Astrocyte of the cerebellum (primary cell): Measurements from ENCODE around the gene PYGM.

Experiments
- DNase-seq: peaks from one replicate; pipeline ENCODE4 v3.0.0-alpha.2; 2011; ENCODE audit warnings: low read depth
- H3K4me3 ChIP-seq: 2 replicates; pipeline ENCODE4 v1.5.1; 2011; ENCODE audit warnings: mild to moderate bottlenecking, low read depth, low read length, moderate library complexity
- CTCF ChIP-seq: IDR thresholded peaks from 2 replicates; pipeline ENCODE4 v1.5.1; 2012; ENCODE audit warnings: low read length, low read depth, moderate library complexity, mild to moderate bottlenecking; ENCODE audit errors: missing control alignments
- in situ Hi-C: cut with HindIII; loops from 2 replicates; pipeline ENCODE4 v1.10.0; 2017; ENCODE audit warnings: low sequenced_read_pairs

Gene PYGM

GRCh38 chr11:64716473-64717267 lies 43.1 kb downstream of the PYGM start:
- no peak overlapping the region for H3K4me3 ChIP-seq
- in situ Hi-C loops = loop anchor here (5.0 to 10.0 kb wide), 2 partner anchors 36 to 58 kb away; partner anchors contain the start of gene SF1
- TF ChIP-seq CTCF = no peak
- DNase-seq = no peak

DNA sequence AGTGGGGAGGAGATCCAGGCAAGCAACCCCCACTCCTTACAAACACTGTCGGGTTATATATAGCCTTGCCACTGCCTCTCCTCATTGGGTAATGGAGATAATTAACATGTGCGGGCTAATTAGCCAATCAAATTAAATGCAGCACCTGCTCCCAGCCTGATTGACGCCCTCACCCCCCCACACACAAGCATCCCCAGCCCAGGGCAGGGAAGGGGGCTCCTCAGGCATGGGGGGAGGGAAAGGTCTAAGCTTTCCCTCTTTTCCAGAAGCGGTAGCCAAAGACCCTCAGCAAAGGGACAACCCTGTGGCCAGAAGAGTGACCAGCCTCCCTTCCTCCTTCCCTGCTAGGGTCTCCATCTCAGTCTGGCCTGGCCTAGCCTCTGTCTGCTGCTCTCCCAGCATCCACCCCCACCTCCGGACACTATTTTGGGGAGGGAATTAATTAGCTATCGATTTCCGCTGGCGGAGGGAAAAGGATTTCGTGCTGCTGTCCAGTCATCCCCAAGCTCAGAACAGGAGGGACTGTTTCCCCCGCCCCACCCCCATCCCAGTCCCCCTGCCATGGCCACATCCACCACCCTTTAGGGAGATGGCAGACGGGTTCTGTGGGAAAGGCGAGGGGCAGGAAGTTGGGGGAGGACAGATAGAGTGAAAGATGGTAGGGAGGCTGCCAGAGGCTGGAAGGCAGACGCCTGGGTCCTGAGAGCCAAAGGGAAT lies 43.9 kb downstream of the PYGM start:
- DNase-seq = no peak
- TF ChIP-seq CTCF = no peak
- in situ Hi-C loops = loop anchor here (5.0 to 10.0 kb wide), 2 partner anchors 36 to 59 kb away; partner anchors contain the start of gene SF1
- no peak overlapping the region for H3K4me3 ChIP-seq

GRCh38 chr11:64715110-64715509 lies 44.7 kb downstream of the PYGM start:
- no peak overlapping the region for H3K4me3 ChIP-seq
- DNase-seq = no peak
- TF ChIP-seq CTCF = no peak
- in situ Hi-C loops = loop anchor here (5.0 to 10.0 kb wide), 2 partner anchors 37 to 60 kb away; partner anchors contain the start of gene SF1

DNA sequence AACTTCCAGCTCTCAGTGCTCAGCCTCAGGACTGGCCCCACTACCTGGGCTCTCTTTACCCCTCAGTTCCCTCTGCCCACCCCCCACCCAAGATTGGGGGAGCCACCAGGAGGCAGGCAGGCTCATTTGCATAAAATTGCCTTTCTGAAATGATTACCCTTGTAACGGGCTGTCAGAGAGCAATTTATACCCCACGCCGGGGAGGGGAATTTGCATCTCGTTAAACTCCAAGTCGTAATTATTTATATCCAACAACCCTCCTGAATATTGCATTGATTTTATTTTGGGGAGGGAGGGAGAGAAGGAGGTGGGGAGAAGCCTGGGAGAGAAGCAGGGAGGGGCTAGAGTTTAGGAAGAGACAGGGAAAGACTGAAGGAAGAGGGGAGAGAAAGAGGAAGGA lies 45.1 kb downstream of the PYGM start:
- in situ Hi-C loops = loop anchor here (5.0 to 10.0 kb wide), 2 partner anchors 38 to 60 kb away; partner anchors contain the start of gene SF1
- no peak overlapping the region for H3K4me3 ChIP-seq
- no peak for DNase-seq
- TF ChIP-seq CTCF = no peak

DNA sequence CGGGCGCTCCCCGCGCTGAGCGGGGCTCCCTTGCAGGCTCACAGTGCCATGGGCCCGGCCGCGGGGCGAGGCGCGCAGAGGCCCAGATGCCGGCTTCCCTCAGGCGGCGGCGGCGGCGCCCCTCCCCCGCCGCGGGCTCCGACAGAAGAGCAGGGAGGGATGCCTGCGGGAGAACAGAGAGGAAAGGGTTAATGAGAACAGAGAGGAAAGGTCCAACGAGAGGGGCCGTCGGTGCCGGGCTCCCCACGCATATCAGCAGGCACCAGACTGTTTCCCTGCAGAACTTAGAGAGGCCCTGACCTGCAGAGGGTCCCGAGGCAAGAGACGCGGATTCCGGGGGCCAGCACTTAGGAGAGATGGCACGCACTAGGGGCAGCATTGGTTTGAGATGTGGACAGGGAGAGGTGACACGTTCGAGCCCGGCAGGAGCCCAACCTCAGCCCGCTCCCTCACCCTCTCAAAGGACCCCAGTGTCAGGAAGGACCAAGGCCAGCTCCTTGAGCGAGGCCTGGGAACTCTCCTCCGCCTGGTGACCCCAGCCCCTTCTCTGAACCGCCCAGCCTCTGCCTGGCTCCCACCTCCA lies 45.9 kb downstream of the PYGM start:
- DNase-seq = no peak
- TF ChIP-seq CTCF = no peak
- in situ Hi-C loops = loop anchor here (10.0 kb wide), 1 partner anchor 61 kb away; the partner anchor contains the start of gene SF1
- no peak overlapping the region for H3K4me3 ChIP-seq

- H3K4me3 ChIP-seq = no peak overlapping the region
- DNase-seq = no peak
- in situ Hi-C loops = loop anchor here (10.0 kb wide), 1 partner anchor 62 kb away; the partner anchor contains the start of gene SF1
- no peak for TF ChIP-seq CTCF
Measured at GRCh38 chr11:64713016-64713707, 46.6 kb downstream of the PYGM start.
